DMS114 treated with DMSO at 0.1 percent for 48 hours (cell line): Measurements from ENCODE around the gene ATP13A2.

Source experiments
- DNase-seq: peaks from one replicate; lab custom pipeline; 2025; ENCODE audit not compliant: unreplicated experiment; lab: John Stamatoyannopoulos, UW

Gene ATP13A2

GRCh38 chr1:17005365-17005740 is 6.4 kb downstream of the ATP13A2 start:
- no peak for DNase-seq

GRCh38 chr1:17004466-17005364 is 7.0 kb downstream of the ATP13A2 start:
- no peak for DNase-seq

GRCh38 chr1:17002524-17002902 is 9.2 kb downstream of the ATP13A2 start:
- no peak for DNase-seq

GRCh38 chr1:17001760-17002523 is 9.8 kb downstream of the ATP13A2 start:
- DNase-seq, result no peak

GRCh38 chr1:16999863-17000262 is 11.9 kb downstream of the ATP13A2 start:
- DNase-seq, result no peak

GRCh38 chr1:16998589-16998988 is 13.1 kb downstream of the ATP13A2 start:
- DNase-seq, result no peak

- DNase-seq, result no peak
These were observed 14.9 kb downstream of the ATP13A2 start for GRCh38 chr1:16996845-16997244.

- no peak for DNase-seq
These were observed 18.1 kb downstream of the ATP13A2 start for GRCh38 chr1:16993521-16994038.

GRCh38 chr1:16992675-16993074 is 19.1 kb downstream of the ATP13A2 start:
- no peak for DNase-seq

GRCh38 chr1:16992102-16992501 is 19.6 kb downstream of the ATP13A2 start:
- DNase-seq, result no peak

- no peak for DNase-seq
These were observed 20.2 kb downstream of the ATP13A2 start for GRCh38 chr1:16991571-16991970.

GRCh38 chr1:16989676-16990391 is 21.9 kb downstream of the ATP13A2 start:
- DNase-seq, result no peak

- no peak for DNase-seq
These were observed 23.5 kb downstream of the ATP13A2 start for GRCh38 chr1:16988210-16988609.

GRCh38 chr1:16986962-16987361 is 24.8 kb downstream of the ATP13A2 start:
- DNase-seq, result no peak

- no peak for DNase-seq
These were observed 25.2 kb downstream of the ATP13A2 start for GRCh38 chr1:16986560-16986959.

GRCh38 chr1:16986113-16986512 is 25.6 kb downstream of the ATP13A2 start:
- DNase-seq, result no peak

- DNase-seq, result no peak
These were observed 27.0 kb downstream of the ATP13A2 start for GRCh38 chr1:16984717-16985116.

GRCh38 chr1:16983649-16984048 is 28.1 kb downstream of the ATP13A2 start:
- no peak for DNase-seq

GRCh38 chr1:16982902-16983301 is 28.8 kb downstream of the ATP13A2 start:
- DNase-seq, result no peak

- no peak for DNase-seq
These were observed 30.4 kb downstream of the ATP13A2 start for GRCh38 chr1:16981269-16981849.
